HG03060 (cell line): ENCODE measurements around the gene TMA16.

Experiments
- ATAC-seq: cut with Tn5 transposase; IDR thresholded peaks from one replicate; pipeline ENCODE4 v1.9.1; 2021; ENCODE audit warnings: low read depth, moderate number of reproducible peaks; ENCODE audit not compliant: unreplicated experiment

Gene TMA16

GRCh38 chr4:163558539-163559044, 64.1 kb downstream of the TMA16 start:
- ATAC-seq: no peak

- ATAC-seq: no peak
Measured at GRCh38 chr4:163562496-163562895, 68.0 kb downstream of the TMA16 start.

GRCh38 chr4:163563592-163563991, 69.1 kb downstream of the TMA16 start:
- ATAC-seq: no peak

GRCh38 chr4:163564221-163564720, 69.8 kb downstream of the TMA16 start:
- no peak for ATAC-seq

GRCh38 chr4:163565226-163566135, 71.0 kb downstream of the TMA16 start:
- no peak for ATAC-seq

GRCh38 chr4:163566257-163566796, 71.8 kb downstream of the TMA16 start:
- ATAC-seq: no peak

GRCh38 chr4:163568843-163569242, 74.4 kb downstream of the TMA16 start:
- ATAC-seq: peak; percentile 54
